HepG2 (cell line): ENCODE measurements around the gene ALDOA. TPM values are rescaled to one million over a fixed set of nuclear protein-coding genes. Genes with fewer than 3 reads are reported as not detected.

Source experiments
- CENPT ChIP-seq: sonication (generic); formaldehyde crosslinking; IDR thresholded peaks from 2 replicates; pipeline ENCODE4 v1.8.0; 2022; ENCODE audit warnings: low read depth, mild to moderate bottlenecking, moderate library complexity, missing genetic modification reagents
- CREB1 ChIP-seq, 2 experiments: fragments of 450-650 bp in 1 of 2; IDR thresholded peaks; 2 replicates each; pipeline ENCODE4 v1.6.1; 2016 to 2017; ENCODE audit warnings: control low read depth in 1 of 2, mild to moderate bottlenecking in 1 of 2, missing compliant biosample characterization in 1 of 2, missing genetic modification characterization in 1 of 2
- CREB3 ChIP-seq: sonication (generic); formaldehyde crosslinking; IDR thresholded peaks from 2 replicates; pipeline ENCODE4 v1.5.0; 2020; ENCODE audit warnings: missing genetic modification reagents
- GATAD2A ChIP-seq: IDR thresholded peaks from 2 replicates; pipeline ENCODE4 v1.6.1; 2016
- JARID2 ChIP-seq: sonication (generic); formaldehyde crosslinking; IDR thresholded peaks from 2 replicates; pipeline ENCODE4 v1.8.1; 2023; ENCODE audit warnings: missing genetic modification reagents, inconsistent platforms; ENCODE audit not compliant: insufficient replicate concordance
- MED8 ChIP-seq: sonication (generic); formaldehyde crosslinking; IDR thresholded peaks from 2 replicates; pipeline ENCODE4 v1.8.1; 2023; ENCODE audit warnings: mild to moderate bottlenecking, missing genetic modification reagents; ENCODE audit not compliant: insufficient replicate concordance
- MXD3 ChIP-seq: IDR thresholded peaks from 2 replicates; pipeline ENCODE4 v1.6.1; 2016; ENCODE audit warnings: mild to moderate bottlenecking, missing biosample characterization, missing genetic modification reagents
- MZF1 ChIP-seq: sonication (generic); formaldehyde crosslinking; IDR thresholded peaks from 2 replicates; pipeline ENCODE4 v1.8.1; 2023; ENCODE audit warnings: mild to moderate bottlenecking, missing genetic modification reagents, borderline replicate concordance
- NCOA5 ChIP-seq: sonication (generic); formaldehyde crosslinking; IDR thresholded peaks from 2 replicates; pipeline ENCODE4 v1.4.0; 2020; ENCODE audit warnings: missing genetic modification reagents
- NFIB ChIP-seq: sonication (generic); formaldehyde crosslinking; IDR thresholded peaks from 2 replicates; pipeline ENCODE4 v1.9.0; 2021; ENCODE audit warnings: missing genetic modification reagents, mild to moderate bottlenecking, borderline replicate concordance
- PBX2 ChIP-seq: IDR thresholded peaks from 2 replicates; pipeline ENCODE4 v1.6.1; 2016; ENCODE audit warnings: control low read depth
- RBFOX2 ChIP-seq: fragments of 200-400 bp; formaldehyde crosslinking; IDR thresholded peaks from 2 replicates; pipeline ENCODE4 v1.6.1; 2017; ENCODE audit warnings: low read depth, mild to moderate bottlenecking, low read length
- SOX5 ChIP-seq: IDR thresholded peaks from 2 replicates; pipeline ENCODE4 v1.6.1; 2016; ENCODE audit warnings: borderline replicate concordance
- SSRP1 ChIP-seq: IDR thresholded peaks from 2 replicates; pipeline ENCODE4 v1.6.1; 2016; ENCODE audit warnings: control low read depth
- TCF12 ChIP-seq, 2 experiments: fragments of 450-650 bp in 1 of 2; sonication (generic) in 1 of 2; formaldehyde crosslinking in 1 of 2; IDR thresholded peaks; 2 replicates each; pipeline versions ENCODE4 v1.6.1 to v1.8.0; 2017 to 2022; ENCODE audit warnings: antibody characterized with exemption in 1 of 2, mild to moderate bottlenecking in 1 of 2, missing genetic modification reagents in 1 of 2, moderate library complexity in 1 of 2
- XBP1 ChIP-seq: sonication (generic); formaldehyde crosslinking; IDR thresholded peaks from 2 replicates; pipeline ENCODE4 v1.5.0; 2020; ENCODE audit warnings: missing genetic modification reagents
- ZC3H13 ChIP-seq: sonication (generic); formaldehyde crosslinking; IDR thresholded peaks from 2 replicates; pipeline ENCODE4 v1.8.1; 2023; ENCODE audit warnings: mild to moderate bottlenecking, missing genetic modification reagents, moderate library complexity
- ZFP1 ChIP-seq: IDR thresholded peaks from 2 replicates; pipeline ENCODE4 v1.6.1; 2016
- ZFYVE20 ChIP-seq: sonication (generic); formaldehyde crosslinking; IDR thresholded peaks from 2 replicates; pipeline ENCODE4 v1.8.0; 2023; ENCODE audit warnings: low read depth, mild to moderate bottlenecking, moderate library complexity, missing genetic modification reagents, borderline replicate concordance
- ZKSCAN5 ChIP-seq: sonication (generic); formaldehyde crosslinking; IDR thresholded peaks from 2 replicates; pipeline ENCODE4 v1.5.1; 2020; ENCODE audit warnings: mild to moderate bottlenecking, missing genetic modification reagents
- ZNF432 ChIP-seq: sonication (generic); formaldehyde crosslinking; IDR thresholded peaks from 2 replicates; pipeline ENCODE4 v1.5.0; 2020; ENCODE audit warnings: missing genetic modification reagents, mild to moderate bottlenecking, borderline replicate concordance
- ZNF441 ChIP-seq: sonication (generic); formaldehyde crosslinking; IDR thresholded peaks from 2 replicates; pipeline ENCODE4 v1.7.0; 2021; ENCODE audit warnings: missing genetic modification reagents, borderline replicate concordance
- ZNF569 ChIP-seq: sonication (generic); formaldehyde crosslinking; IDR thresholded peaks from 2 replicates; pipeline ENCODE4 v1.5.0; 2020; ENCODE audit warnings: mild to moderate bottlenecking, missing genetic modification reagents, moderate library complexity, borderline replicate concordance
- ZNF781 ChIP-seq: sonication (generic); formaldehyde crosslinking; IDR thresholded peaks from 2 replicates; pipeline ENCODE4 v1.5.1; 2020; ENCODE audit warnings: borderline replicate concordance, mild to moderate bottlenecking, missing genetic modification reagents; ENCODE audit errors: not compliant biosample characterization
- polyA plus RNA-seq, 8 experiments: library from polyadenylated mRNA; depleted of rRNA in 3 of 8; stranded (reverse) in 7 of 8; unstranded in 1 of 8; fragments of >200 nt; fragmentation: Illumina TruSeq in 4 of 8; extraction: Trizol in 4 of 8; gene quantifications; 2 replicates each; pipeline versions ENCODE4 v1.2.1 to v1.2.3, GENCODE V29; 2011 to 2016; ENCODE audit warnings: low read depth in 4 of 8, missing spikeins in 1 of 8, mixed read lengths in 1 of 8; ENCODE audit not compliant: insufficient read depth in 1 of 8
- total RNA-seq, 5 experiments: library from RNA; depleted of rRNA; stranded (reverse); fragments of >200 nt; fragmentation: Illumina TruSeq; extraction: Trizol; gene quantifications; 2 replicates each; pipeline ENCODE4 v1.2.3, GENCODE V29; 2016; ENCODE audit warnings: low read depth in 1 of 5
- TF ChIP-seq, protein P1 (sequence below): sonication (generic); formaldehyde crosslinking; IDR thresholded peaks from 2 replicates; pipeline ENCODE4 v1.5.0; 2020; ENCODE audit warnings: mild to moderate bottlenecking, missing genetic modification reagents, moderate library complexity

Gene ALDOA
- total and polyA plus RNA-seq, 2 of the 13 experiments (the other 11 are each of a cell fraction or from before 2014, with no cell fraction given) = 925 to 1,884 TPM

DNA sequence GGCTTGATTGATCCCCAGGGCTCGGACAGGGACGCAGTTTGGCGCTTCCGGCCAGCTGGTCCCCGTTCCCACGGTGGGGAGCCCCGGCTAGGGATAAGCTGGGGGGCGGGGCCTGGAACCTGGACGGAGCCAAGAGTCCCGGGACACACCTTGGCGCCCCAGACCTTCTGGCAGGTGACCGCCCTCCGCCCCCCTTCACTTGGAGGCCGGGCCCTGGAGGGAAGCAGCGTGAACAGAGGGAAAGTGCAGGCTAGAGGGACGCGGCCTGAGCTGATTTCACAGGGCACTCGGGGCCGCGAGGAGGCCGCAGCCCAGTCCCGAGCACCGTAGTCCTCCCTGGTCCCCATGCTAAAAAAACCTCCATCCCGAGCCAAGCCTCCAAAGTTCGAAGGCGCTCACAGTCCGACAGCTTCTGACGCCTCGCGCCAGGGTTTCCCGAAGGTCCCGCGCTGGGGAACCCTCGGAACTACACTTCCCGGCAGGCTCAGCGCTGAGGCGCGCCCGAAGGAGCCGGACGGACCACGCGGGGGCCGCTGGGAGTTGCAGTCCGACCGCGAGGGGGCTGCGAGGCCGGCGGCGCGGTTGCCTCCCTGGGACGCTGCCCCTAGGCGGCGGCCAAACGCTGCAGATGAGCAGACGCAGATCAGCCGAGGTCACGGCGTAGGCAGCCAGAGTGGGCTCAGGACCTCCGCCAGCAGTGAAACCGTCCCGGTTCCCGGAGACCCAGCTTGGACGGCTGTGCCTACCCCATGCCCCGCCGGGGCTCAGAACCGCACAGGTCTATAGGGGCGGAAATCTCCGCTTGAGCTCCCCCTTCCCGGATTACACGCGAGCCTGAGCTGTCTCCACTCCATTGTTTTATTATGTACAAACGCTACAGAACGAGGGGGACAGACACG is 26.2 kb downstream of the ALDOA start, which contains the start of gene TBX6 (continued):
- 0 out of 2 replicates have a peak, but pooled peaks have one; percentile 44 for TF ChIP-seq ZFYVE20
- no peak for TF ChIP-seq NFIB (CRISPR knock-in tag)
- no peak for TF ChIP-seq MZF1
- peak; percentile 43 for TF ChIP-seq ZNF781 (CRISPR knock-in tag)
- no peak; the same call in 1 of the 2 replicates for TF ChIP-seq ZNF569
- 0 out of 2 replicates have a peak, but pooled peaks have one; percentile 31 for TF ChIP-seq GATAD2A
- peak; percentile 15; the same call in 1 of the 2 replicates for TF ChIP-seq MXD3 (CRISPR knock-in tag)
- no peak; the same call in 1 of the 2 replicates for TF ChIP-seq CREB3 (CRISPR knock-in tag)
- TF ChIP-seq PBX2 (CRISPR knock-in tag) = no peak
- TF ChIP-seq RBFOX2 = peak; percentile 85
- TF ChIP-seq SOX5 (CRISPR knock-in tag) = peak; percentile 28; the same call in 1 of the 2 replicates
- TF ChIP-seq ZC3H13 (CRISPR knock-in tag) = peak; percentile 92
- peak; percentile 43 for TF ChIP-seq JARID2 (CRISPR knock-in tag)
- no peak for TF ChIP-seq ZNF441 (CRISPR knock-in tag)
- no peak for TF ChIP-seq TCF12 (IDR thresholded peaks at IDR 0.05)
- no peak for TF ChIP-seq TCF12 (CRISPR knock-in tag; IDR thresholded peaks at IDR 0.05)
- TF ChIP-seq ZNF432 = no peak
- TF ChIP-seq SSRP1 = 0 out of 2 replicates have a peak, but pooled peaks have one; percentile 39
- no peak for TF ChIP-seq MED8
- peak; percentile 67; the same call in 1 of the 2 replicates for TF ChIP-seq CREB1 (IDR thresholded peaks at IDR 0.05)
- no peak for TF ChIP-seq CREB1 (CRISPR knock-in tag; IDR thresholded peaks at IDR 0.05)
- TF ChIP-seq, protein P1, sequence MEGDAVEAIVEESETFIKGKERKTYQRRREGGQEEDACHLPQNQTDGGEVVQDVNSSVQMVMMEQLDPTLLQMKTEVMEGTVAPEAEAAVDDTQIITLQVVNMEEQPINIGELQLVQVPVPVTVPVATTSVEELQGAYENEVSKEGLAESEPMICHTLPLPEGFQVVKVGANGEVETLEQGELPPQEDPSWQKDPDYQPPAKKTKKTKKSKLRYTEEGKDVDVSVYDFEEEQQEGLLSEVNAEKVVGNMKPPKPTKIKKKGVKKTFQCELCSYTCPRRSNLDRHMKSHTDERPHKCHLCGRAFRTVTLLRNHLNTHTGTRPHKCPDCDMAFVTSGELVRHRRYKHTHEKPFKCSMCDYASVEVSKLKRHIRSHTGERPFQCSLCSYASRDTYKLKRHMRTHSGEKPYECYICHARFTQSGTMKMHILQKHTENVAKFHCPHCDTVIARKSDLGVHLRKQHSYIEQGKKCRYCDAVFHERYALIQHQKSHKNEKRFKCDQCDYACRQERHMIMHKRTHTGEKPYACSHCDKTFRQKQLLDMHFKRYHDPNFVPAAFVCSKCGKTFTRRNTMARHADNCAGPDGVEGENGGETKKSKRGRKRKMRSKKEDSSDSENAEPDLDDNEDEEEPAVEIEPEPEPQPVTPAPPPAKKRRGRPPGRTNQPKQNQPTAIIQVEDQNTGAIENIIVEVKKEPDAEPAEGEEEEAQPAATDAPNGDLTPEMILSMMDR = peak; percentile 95
- TF ChIP-seq XBP1 = 0 out of 2 replicates have a peak, but pooled peaks have one; percentile 12
- TF ChIP-seq ZKSCAN5 (CRISPR knock-in tag) = peak; percentile 22; the same call in 1 of the 2 replicates
- no peak; the same call in 1 of the 2 replicates for TF ChIP-seq CENPT
- TF ChIP-seq NCOA5 (CRISPR knock-in tag) = 0 out of 2 replicates have a peak, but pooled peaks have one; percentile 79
- no peak for TF ChIP-seq ZFP1 (CRISPR knock-in tag)
